Fibroblast of peridontal ligament (primary cell): ENCODE measurements around the gene E2F6.

Experiments
- DNase-seq: peaks from one replicate; pipeline ENCODE4 v3.0.0-alpha.2; 2010; ENCODE audit errors: extremely low read depth

E2F6 gene

DNA sequence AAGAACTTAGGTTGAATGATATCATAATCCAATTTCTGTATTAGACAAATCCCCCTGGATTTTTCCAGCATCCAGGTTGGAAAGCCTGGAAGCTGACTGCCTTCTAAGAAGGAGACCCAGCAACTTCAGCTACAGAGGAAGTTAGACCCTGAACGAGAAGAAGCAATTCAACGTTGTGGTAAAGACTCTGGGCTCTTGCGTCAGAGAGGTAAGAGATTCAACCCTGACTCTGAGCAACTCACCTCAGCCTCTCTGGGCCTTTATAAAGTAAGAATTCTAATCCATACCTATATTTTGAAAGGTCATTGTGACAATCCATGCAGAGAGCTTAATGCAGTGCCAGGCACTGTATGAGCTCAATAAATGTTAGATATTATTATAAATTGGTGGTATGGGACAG, 9.7 kb downstream of the E2F6 start:
- no peak for DNase-seq

DNA sequence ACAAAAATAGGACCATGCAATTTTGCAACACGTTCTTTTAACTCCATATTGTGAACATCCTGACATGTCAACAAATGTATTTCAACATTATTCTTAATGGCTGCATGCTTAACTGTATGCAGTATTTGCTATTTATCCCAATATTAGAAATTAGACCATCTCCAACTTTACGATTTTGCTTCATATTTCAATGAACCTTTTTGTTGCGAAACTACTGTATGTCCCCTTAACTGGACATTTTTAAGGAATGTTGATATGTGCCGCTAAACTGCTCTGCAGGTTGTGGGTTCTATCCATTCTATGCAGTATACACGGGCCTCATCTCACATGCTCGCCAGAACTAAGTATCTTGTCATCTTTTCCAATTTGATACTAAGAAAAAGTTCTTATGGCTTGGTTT, 11.1 kb downstream of the E2F6 start:
- DNase-seq: no peak

DNA sequence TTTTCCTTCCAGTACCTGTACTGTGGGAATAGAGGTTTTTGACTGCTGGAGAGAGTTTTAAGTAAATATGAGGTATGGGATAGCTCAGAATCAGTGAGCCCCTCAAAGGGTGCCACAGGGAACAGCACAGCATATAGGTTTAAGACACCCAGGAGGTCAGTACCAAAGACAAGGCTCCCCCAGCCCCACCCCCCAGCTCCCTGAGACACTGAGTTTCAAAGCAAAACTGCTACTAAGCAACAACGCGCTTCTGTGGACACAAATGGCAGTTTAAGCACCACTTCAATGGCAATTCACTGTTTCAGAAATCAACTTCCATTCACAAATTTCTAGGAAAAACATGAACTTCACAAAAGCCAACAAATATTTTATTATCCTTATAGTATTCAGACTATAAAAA, 15.2 kb downstream of the E2F6 start:
- DNase-seq: no peak

DNA sequence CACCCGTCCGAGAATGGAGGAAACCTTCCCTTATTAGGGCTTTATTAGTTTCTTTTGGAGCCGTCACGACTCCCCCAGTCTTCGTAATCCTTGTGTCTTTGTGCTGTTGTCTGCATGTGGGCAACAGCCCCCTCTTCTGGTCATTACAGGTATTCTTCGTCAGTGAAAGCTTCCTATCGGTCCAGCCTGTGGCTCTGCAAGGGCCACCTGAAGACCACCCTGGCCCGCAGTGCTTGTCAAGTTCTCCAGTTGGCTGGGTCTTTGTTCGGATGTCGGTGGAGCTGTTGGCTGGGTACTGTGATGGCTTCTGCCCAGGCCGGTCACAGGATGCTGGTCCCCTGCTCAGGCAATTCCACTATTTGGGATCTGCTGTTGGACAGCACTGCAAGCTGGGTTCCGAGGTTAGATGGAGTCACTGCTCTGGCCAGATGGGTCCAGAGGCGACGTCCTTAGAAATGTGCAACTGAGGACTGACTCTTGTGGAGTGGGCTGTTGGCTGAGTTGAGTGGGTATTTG, 19.2 kb downstream of the E2F6 start:
- DNase-seq: peak; percentile 77

DNA sequence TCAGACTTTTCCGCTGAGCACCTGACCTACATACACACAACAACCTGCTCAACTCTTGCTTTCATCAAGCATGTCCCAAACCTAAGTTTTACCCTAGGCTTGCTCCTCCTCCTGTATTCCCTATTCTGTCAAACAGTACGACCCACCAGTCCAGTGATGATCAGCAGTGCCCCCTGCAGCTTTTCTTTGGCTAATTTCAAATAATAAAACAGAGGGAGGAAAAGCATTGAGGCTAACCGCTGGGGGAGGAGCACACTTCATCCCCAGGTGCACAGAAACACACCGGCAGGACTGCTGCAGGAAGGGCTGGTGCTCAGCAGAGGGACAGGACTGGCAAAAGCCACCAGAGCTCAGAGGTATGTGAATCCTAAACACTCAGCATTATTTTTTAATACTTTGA, 21.2 kb downstream of the E2F6 start:
- no peak for DNase-seq

DNA sequence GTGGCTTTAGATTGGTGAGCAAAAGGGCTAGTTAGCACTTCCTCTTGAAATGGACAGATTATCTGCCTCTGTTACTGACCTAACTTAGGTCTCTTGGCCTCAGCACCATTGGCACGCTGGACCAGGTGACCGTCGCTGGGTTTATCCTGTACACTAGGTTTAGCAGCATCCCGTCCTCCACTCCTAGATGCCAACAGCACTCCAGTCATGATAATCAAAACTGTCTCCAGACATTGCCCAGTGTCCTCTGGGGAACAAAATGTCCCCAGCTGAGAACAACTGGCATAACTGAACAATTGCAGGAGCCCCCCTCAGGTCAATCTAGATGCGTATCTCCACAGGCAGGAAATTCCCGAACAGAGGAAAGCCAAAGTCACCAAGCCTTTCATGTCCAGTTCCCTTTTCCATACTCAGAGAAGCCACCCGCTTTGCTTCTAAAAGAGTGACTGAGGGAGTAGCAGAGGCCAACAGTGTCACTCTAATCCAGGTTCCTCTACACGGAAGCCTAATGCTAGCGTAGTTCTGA, 27.3 kb downstream of the E2F6 start:
- DNase-seq: no peak

DNA sequence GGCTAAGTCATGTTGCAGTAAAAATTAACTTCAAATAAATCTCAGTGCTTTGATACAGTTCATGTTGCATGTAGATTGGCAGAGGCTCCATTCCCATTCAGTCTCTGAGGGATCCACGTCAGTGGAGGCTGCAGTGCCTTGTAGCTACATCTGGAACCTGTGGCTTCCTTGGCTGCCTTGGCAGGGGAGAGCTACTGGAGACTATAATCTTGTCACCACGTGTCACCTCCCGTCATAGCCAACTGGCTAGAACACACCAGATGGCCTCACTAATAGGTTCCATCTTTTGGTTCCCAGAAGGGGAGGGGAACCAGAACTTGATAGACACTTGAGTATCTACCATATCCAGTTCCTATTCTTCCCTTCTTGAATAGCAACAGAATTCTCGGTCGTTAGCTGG, 28.4 kb downstream of the E2F6 start:
- DNase-seq: no peak

DNA sequence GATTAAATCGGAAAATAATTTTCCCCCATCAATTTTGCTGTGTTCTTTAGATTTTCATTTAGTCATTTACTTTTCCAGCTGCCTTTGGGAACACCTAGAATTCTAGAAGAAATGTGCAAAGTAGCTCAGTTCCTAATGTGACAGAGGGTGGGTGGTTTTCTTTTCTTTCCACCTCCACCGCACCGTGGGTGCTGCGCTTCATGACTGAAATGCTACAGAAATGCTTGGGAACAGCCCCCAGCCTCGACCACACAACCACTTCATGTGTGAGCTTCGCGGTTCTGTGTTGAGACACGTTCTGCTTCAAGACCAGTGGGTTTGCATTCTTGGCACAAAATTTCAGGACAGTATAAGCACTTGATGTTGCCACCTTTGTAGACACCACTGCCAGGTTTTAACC, 30.9 kb downstream of the E2F6 start:
- no peak for DNase-seq

DNA sequence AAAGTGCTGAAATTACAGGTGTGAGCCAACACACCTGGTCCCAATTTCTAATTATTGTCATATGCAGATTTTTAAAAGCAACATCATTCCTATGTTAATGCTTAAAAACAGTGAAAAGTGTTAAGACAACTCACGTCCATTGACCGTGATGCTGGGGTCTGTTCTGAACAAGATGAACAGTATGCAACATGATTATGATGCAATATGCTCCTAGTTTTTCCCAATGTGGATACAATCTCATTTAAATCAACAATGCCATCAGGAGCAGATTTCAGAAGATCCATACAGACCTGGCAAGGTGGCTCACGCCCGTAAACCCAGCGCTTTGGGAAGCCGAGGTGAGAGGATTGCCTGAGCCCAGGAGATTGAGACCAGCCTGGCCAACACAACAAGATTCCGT, 31.5 kb downstream of the E2F6 start:
- DNase-seq: no peak

DNA sequence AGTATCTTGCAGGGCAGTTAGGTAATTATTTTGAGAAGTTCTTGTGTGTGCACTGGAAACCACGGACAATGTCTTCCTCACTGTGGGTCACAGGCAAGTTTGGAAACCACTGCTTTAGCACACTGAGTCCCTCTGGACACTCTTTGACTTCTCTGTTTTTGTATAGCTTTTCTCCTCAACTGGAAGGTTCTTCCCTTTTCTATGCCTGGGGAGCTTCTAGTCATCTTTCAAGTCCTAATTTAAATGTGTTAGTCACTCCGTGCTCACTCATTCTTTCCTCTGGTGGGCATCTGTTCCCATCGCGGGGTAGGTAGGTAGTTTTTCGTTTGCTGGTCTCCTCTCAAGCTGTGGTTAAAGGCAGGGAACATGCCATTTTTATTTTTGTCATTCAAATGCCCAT, 32.1 kb downstream of the E2F6 start:
- DNase-seq: no peak

DNA sequence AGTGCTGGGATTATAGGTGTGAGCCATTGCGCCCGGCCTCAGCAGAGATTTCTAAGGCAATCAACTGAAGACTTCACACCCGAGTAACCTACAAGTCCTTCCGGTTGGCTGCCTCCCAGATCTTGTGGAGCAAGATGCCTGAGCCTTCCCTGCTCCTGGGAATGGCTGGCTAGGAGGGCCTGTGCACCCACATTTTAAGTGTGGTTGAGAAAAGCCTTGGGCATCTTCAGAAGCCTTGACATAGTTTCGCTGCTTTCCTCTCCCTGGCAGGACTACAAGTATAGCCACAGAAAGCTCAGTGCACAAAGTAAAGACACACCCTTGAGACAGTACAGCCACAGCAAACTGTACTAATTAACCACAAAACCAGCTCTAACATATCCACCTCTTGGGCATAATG, 35.2 kb downstream of the E2F6 start:
- DNase-seq: no peak

DNA sequence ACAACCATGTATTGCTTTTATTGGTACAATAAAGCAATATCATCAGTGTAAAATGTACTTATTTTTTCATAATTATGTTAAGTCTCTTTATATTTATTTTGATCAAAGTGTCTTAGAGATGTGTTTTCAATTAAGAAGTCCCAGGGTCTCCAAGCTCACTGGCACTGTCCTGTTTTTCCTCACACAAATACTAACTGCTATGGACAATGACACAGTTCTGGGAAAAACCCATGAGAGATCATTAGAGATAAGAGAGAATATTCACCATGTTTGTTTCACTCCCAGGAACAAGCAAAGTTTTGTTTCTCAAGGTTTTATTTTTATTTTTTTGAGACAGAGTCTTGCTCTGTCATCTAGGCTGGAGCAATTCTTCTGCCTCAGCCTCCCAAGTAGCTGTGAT, 38.7 kb downstream of the E2F6 start:
- no peak for DNase-seq

DNA sequence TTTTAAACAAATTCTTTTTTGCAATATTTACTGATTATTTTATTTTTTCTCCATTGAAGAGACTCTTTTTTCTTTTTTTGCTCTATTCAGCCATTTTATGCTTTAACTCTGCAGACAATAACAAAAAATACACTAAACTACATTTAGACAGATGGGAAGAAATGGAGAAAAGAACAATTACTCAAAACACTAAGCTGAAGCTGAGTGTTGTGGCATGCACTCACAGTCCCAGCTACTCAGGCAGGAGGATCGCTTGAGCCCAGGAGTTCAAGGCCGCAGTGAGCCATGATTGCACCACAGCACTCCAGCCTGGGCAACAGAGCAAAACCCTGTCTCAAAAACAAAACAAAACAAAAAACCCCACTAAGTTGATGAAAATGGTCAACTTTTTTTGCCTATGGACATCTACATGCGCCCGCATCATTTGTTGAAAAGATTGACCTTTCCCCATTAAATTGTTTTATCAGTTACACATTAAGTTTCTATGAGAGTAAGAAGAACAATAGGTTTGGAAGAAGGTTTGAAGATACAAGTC, 43.0 kb downstream of the E2F6 start:
- no peak for DNase-seq

DNA sequence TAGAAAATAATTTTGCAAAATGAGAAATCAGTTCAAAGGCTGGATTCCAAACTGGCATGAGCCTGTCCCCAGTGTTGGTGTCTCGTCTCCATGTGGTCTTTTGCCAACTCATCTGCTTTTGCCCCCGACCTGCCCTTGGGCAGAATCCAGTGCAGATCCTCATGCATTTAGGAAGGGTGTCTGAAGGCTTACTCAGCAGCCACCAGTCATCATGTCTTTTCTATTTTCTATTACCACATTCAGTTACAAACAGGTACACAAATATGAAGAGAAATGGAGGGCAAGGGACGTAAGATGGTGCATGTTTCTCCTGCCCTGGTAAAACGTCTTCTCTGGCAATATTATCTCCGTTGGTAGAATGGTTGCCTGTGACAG, 43.5 kb downstream of the E2F6 start:
- no peak for DNase-seq

DNA sequence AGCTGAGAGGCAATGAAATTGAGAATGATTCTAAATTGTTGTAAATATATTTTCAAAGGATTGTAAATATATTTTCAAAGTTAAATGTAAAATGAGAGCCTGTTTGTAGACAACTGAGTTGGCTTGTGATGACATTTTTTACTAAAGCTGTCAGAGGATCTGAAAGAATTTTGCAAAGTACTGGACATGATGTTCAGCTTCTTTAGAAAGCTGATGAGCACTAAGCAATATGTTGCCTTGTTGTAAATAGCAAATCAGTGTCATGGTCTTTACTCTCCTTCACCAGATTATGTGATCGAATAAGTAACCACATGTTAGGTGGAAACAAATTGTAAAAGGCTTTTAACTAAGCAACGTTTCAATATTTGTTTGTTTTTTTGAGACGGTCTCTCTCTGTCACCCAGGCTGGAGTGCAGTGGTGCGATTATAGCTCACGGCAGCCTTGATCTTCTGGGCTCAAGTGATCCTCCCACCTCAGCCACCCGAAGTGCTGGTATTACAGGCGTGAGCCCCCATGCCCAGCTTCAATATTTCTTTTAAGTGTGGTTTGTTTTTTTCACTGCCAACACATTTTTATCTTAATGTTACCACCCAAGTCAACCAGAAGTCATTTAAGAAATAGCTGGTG, 44.0 kb downstream of the E2F6 start:
- no peak for DNase-seq

DNA sequence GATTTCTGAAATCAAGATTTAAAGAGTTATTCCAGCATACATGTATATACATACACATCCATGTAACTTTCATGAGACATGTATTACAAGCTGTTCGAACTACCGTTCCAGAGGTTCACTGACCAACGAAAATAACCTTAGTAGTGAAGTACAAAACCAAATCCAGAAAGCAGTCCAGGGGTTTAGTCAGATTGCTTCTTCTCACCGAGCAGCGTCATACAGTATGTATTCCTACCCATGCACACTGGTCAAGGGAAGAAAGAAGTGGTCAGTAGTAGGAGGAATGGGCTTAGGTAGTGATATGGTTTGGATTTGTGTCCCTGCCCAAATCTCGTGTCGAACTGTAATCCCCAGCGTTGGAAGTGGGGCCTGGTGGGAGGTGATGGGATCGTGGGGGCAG, 45.3 kb downstream of the E2F6 start:
- no peak for DNase-seq

DNA sequence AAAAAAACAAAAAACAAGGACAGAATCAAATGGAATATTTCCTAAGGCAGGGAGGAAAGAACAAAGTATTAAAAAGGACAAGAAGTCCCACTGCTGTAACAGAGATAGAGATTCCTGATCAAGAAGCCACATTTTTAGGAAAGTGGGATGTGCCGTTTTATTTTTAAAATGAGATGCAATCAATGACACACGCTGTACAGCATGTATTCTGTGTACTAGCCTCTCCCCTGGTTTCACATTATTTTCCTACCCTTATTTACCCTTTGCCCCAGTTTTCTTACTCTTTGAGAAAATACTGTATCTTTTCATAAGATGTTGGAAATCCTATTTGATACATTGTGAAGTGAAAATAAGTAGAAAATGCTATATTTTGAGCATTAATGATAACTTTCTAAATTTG, 45.8 kb downstream of the E2F6 start:
- DNase-seq: no peak

DNA sequence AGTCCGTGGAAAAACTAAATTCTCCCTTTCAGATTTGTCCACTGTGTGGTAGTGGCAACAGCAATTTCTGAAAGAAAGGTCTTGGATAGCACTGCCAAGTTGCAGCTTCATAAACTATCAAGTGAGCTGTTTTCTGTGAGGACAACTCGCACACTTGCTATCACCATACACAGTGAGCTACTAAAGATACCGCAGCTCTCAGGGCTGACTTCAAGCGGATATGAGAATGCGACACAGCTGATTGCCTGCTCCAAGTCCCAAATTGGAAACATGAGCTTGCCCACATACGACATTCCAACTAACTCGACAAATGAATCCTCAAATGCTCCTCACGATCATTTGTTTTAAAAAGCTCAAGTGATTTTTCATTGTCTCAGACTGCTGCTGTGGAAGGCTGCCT, 46.2 kb downstream of the E2F6 start:
- DNase-seq: peak; percentile 69

DNA sequence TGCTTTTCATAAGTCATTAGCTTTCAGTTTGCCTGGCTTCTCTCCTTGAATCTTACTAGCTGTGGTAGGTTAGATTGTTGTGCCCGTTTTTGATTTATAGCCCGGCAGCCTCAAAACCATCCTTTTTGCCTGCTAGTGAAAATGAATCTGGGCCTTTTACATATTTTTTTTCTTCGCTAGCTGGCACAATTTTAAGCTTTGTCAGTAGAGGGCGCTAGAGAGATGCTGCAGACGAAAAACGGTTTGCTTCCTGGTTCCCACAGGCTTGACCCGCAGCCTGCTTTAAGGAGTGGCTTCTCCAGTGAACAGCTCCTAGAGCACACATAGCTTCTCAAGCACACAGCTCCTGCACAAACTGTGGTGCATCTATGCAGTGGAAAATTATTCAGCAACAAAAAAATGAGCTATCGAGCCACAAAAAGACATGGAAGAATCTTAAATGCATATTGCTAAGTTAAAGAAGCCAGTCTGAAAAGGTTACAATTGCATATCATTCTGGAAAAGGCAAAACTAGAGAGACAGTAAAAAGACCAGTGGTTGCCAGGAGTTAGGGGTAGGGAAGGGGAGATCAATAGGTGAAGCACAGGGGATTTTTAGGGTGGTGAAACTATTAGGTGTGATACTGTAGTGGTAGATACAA, 47.9 kb downstream of the E2F6 start:
- no peak for DNase-seq

DNA sequence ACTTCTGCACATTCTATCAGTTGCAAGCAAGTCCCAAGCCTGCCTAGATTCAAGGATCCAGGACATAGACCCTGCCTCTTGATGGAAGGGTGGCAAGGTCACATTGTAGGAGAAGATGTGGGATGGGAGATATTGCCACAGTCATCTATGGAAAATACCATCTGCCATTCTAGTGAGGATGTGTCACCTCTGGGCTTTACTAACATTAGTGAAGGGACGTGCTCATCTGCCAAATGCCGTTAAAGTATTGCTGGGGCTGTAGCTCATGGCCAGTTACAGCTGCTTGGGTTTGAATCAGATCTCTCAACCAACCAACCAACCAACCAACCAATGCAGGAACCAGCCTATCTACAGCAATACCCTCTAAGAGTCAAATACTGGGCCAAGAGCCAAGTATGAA, 49.0 kb downstream of the E2F6 start:
- DNase-seq: no peak

DNA sequence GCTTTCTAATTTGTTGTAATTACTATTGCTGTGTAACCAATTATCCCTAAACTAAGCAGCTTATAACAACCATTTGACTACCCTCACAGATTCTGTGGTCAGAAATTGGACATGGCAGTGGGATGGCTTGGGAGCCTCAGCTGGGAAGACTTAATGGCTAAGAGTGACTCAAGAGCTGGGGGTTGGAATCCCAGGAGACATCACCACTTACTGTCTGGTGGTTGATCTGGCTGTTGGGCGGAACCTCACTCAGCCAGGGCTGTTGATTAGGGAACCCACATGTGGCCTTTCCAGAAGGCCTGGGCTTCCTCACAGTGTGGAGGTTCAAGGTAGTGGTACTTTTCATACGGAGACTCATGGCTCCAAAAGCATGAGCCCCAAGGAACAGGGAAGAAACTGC, 49.8 kb downstream of the E2F6 start:
- DNase-seq: peak; percentile 75

DNA sequence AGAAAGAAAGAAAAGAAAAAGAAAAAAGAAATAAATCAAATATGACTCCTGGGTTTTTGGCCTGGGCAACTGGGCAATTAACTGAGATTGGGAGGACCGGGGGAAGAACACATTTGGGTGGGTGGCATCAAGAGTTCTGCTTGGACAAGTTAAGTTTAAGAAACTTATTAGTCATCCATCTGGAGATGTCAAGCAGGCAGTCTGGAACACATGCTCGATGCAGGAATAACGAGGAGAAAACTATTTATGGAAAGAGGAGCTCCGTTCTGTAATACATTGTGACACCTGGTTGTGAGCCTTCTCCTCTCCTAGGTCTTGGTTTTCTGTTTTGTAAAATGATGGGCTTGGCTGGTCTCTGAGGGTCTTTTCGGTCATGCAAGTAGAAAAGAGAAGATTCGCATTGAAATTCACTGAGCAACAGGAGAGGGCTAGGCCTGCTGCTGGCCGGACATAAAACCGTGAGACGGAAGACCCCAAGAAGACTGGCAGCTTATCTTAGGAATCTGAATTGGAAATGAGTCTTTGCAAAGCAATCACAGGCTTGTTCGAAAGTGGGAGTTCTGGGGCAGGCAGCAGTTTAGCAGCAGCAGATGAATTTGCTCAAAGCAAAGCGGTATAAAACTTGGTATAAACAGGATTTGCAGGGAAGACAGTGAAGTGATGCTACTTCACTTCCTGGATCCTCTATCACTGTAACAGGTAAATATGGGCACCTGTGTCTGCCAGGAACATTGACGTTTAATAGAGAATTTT, 51.4 kb downstream of the E2F6 start:
- no peak for DNase-seq

DNA sequence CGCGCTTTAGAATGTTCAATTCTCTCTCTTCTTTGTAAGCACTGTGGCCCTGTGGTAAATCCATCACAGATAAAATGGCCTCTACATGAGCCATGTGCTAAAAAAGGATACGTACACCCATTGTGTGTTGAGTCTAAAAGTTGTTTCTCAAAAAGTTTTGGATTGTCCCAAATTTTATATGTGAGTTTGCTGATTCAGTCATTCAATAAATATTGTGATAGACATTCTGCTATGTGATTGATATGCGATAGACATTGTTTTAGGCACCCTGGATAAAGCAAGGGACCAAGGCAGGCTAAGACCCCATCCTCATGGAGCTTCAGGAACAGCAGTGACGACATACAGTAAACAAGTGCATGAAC, 53.5 kb downstream of the E2F6 start:
- DNase-seq: no peak
